Endometrium (tissue), 2 donors: ENCODE measurements around the gene OR52B2.

Source experiments
- FAIRE-seq: peaks from 2 replicates; lab custom pipeline; 2012; peaks lifted over from hg19 to GRCh38; lab: Jason Lieb, UNC
- donor health status: control.
- donor health status: control.

The OR52B2 gene

DNA sequence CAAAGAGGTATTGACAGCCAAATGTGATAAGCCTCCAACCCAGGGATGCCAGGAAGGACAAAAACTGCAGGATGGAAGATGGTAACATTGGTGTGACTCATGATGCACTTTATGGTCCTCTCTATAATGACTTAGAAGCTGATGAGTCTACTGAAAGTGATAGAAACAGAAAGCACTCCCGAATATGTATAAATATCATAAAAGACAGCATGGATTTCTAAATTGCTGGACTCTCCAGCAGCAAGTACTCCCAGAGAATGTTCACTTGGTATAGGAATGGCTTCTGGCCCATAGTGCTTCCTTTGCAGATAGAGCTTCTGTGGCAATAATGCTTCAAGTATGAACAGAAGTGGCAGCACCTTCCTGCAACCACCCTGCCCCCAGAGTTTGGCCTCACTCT is at the start of gene OR52B2:
OR52B2 (minus strand) TSS at position 101 of the 400 bp plus-strand sequence; CDS start at position 101, 0 bp downstream.
- no peak for FAIRE-seq

GRCh38 chr11:6219359-6219758 is 49.2 kb upstream of the OR52B2 start:
- no peak for FAIRE-seq

- FAIRE-seq: no peak
Measured at GRCh38 chr11:6217722-6218121, 47.6 kb upstream of the OR52B2 start.

- FAIRE-seq: no peak
Measured at GRCh38 chr11:6216501-6216900, 46.4 kb upstream of the OR52B2 start.

GRCh38 chr11:6214530-6214929 is 44.4 kb upstream of the OR52B2 start:
- no peak for FAIRE-seq

DNA sequence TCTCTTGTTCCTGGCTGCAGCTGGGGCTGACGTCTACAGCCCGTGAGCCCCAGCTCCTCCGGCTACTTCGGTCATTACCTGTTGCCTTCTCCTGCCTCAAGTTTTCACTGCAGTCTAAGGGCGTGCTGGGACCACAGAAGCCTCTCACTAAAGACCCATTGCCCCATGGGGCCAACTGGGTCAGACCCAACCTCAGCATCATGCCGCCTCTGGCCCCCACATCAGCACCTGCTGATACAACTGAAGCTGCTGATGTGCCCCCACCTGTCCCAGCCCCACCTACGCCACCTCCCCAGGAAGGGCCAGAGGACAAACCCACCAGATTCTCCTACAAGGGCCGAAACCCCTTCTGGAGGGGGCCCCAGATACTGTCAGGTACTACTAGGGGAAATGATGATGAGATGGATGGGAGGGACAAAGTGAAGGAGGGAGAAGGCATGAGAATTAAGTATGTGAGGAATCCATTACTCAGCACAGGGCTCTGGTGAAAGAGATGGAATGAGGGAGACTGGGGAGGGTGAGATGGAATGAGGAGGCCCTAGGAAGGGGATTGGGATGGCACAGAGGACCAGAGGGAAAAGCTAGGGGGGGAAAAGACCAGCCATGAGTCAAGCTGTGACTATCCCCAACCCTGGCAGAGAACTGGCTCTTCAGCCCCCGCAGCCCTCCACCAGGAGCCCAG is 40.3 kb upstream of the OR52B2 start:
- FAIRE-seq: no peak

DNA sequence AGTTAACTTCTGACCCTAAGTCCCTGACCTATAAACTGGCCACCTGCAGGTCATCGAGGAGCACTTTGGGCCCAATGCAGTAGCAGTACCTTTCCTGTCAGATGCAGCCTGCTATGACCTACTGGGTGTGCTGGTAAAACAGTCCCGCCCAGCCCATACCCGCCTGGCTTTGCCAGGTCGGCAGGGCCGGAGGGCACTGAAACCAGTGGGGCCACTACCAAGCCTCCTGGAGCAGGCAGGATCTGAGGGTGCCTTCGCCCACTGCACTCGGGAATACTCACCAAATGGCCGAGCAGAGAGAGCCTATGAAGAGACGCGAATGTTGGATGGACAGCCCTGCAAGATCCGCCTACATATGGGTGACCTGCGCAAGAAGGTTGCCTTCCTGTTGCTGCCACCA is 39.7 kb upstream of the OR52B2 start:
- FAIRE-seq: no peak

DNA sequence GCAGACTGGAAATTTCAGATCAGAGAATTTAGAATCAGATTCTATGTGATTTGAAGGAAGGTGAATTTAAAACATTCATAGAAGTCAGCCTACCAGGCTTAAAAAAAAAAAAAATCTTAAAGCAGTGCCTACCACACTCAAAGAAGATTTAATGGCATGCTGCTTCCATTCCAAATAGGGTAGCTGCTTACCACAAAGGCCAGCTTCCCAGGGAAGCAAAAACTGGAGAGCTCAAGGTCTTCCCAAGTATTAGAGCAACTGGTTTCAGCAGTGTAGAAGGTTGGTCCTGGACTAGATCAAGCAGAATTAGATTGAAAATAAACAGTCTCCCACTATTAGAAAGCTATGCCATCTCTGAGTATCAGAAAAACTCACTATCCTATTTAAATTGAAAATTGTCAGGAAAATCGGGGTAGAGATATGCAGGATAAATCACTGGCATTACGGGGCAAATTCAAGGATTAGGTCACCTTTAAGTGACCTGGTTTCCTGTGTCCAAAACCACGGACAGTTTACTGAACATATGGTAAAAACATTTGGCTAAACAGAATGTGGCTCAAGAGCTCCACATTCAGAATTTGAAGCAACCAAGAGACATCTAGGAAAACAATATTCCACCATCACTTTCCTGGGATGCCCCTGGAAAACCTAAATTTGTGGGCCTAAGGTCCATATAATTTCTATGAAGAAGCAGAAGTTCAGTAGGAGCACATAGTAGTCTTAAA is 36.5 kb upstream of the OR52B2 start:
- no peak for FAIRE-seq

GRCh38 chr11:6205366-6205765 is 35.2 kb upstream of the OR52B2 start, which contains the start of gene C11orf42:
C11orf42 (plus strand) TSS chr11:6205557; CDS start chr11:6205616, 59 bp downstream.
- no peak for FAIRE-seq

DNA sequence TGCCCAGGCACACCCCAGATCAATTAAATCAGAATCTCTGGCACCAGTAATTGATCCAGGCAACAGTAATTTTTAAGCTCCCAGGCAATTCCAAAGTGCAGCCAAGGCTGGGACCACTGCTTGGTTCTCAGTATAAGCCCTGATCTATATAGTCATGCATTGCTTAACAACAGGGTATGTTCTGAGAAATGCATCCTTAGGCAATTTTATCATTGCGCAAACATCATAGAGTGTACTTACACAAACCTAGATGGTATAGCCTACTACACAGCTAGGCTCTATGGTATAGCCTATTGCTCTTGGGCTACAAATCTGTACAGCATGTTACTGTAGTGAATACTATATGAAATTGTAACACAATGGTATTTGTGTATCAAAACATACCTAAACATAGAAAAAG is 34.6 kb upstream of the OR52B2 start:
- FAIRE-seq: no peak

GRCh38 chr11:6203327-6203726 is 33.2 kb upstream of the OR52B2 start:
- FAIRE-seq: no peak

- FAIRE-seq: no peak
Measured at GRCh38 chr11:6202041-6202440, 31.9 kb upstream of the OR52B2 start.

- FAIRE-seq: no peak
Measured at GRCh38 chr11:6201481-6201880, 31.4 kb upstream of the OR52B2 start.

DNA sequence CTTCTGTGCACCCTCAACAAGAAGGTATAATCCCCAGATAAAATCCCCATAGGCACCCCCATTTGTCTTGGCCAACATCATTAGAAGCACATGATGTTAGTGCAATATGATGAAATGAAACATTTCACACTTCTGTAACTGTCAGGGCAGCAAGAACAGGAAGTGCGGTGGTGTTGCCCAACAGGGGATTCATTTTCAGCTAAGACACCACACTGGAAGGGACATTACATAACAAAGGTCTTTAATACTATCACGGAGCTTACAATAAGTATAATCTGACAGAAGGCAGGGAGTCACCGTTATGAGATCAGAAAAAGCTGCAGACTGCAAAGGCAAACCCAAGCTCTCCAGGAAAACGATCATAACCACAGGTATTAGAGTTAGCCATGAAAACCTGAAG is 30.8 kb upstream of the OR52B2 start:
- no peak for FAIRE-seq

DNA sequence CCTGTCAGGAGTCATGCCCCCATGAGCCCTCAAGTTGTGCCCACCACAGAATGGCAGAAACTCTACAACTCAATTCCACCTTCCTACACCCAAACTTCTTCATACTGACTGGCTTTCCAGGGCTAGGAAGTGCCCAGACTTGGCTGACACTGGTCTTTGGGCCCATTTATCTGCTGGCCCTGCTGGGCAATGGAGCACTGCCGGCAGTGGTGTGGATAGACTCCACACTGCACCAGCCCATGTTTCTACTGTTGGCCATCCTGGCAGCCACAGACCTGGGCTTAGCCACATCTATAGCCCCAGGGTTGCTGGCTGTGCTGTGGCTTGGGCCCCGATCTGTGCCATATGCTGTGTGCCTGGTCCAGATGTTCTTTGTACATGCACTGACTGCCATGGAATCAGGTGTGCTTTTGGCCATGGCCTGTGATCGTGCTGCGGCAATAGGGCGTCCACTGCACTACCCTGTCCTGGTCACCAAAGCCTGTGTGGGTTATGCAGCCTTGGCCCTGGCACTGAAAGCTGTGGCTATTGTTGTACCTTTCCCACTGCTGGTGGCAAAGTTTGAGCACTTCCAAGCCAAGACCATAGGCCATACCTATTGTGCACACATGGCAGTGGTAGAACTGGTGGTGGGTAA is 29.2 kb upstream of the OR52B2 start, which contains the start of gene OR52W1:
OR52W1 (plus strand) TSS at position 51 of the 637 bp plus-strand sequence; CDS start at position 51, 0 bp downstream.
- no peak for FAIRE-seq

DNA sequence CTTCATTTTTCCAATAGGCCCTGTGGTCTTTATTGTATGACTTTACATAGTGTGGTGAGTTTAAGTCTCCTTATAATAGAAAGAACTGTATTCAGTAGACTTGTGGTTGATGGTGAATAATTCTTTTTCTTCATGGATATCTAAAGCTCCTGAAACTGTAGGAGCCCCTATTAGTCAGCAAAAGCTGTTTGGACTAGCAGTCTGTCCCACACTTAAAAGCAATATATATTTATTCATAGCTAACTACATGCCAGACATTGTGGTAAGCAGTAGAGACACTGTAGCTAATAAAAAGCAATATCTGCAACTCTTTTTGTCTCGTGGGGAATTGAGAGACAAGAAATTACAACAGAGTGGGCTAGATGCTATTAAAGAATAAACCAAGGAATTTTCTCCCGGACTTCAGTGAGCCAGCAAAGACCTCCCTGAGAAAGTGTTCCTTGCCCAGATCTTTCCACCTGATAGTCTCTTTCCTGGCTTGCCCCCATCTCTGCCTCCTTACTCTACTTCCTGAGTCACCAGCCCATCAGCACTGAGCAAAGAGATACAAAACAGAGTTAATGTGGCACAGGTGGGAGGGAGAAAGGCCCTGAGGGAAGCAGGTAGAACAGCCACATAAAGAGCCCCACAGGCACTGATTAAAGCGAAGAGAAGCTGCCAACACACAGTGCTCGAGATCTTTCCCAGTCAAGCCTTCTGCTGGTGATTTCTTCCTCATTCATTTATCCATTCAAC is 27.5 kb upstream of the OR52B2 start:
- FAIRE-seq: no peak

- FAIRE-seq: no peak
Measured at GRCh38 chr11:6196396-6196795, 26.3 kb upstream of the OR52B2 start.

- no peak for FAIRE-seq
Measured at GRCh38 chr11:6194065-6194581, 24.0 kb upstream of the OR52B2 start.

DNA sequence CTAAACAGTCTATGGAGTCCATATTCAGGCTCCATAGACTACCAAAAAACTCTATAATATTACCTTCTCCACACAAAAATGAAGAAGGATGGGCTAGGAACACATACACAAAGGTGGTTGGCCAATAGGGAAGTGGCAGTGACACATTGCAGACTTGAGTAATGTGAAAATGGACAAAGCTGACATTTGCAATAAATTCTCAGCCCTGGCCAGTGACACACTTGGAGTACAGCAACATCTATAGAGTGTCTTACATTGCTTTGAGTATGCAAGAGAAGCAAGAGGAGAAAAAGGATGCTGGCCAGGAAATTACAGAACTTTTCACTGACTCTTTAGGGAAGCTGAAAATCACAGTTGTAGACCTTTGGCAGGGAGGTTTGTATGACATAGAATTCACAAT is 21.6 kb upstream of the OR52B2 start:
- FAIRE-seq: no peak

- no peak for FAIRE-seq
Measured at GRCh38 chr11:6175440-6175839, 5.3 kb upstream of the OR52B2 start.

- no peak for FAIRE-seq
Measured at GRCh38 chr11:6156628-6157359, 13.3 kb downstream of the OR52B2 start.
